ENCODE data around the gene PXK. TPM values are rescaled to one million over a fixed set of nuclear protein-coding genes. Genes with fewer than 3 reads are reported as not detected.

PXK gene
- polyA plus RNA-seq, 3 donors: 31.5 to 54.0 (median 52.9) TPM

DNA sequence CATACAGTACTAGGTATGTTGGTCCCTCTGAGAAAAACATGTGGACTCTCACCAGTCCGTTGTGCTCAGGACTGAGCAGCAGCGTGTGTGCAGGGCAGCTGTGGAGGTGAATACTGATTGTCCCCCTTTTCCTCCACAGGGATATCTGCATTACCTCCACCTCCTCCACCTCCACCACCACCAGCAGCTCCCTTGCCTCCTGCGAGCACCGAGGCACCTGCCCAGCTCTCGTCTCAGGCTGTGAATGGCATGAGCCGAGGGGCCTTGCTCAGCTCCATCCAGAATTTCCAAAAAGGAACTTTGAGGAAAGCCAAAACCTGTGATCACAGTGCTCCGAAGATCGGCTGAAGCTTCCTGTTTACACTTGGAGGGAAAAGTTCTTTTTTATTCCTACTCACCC is 91.9 kb downstream of the PXK start:
- no peak overlapping the region for H3K4me3 Mint-ChIP-seq
- Histone ChIP-seq H3K4me3 (replicated peaks in 1 of 3; ENCODE audit: low read depth in 2 of 3, low read length in 3 of 3) (no peak overlapping the region), H3K9ac (ENCODE audit: insufficient read depth, low read length, poor library complexity, severe bottlenecking) (no peak overlapping the region), H3K4me1 (ENCODE audit: control insufficient read depth in 1 of 2, insufficient read depth in 2 of 2, low read length in 2 of 2) (no peaks in the 10 kb centered on the region), H3K36me3 (replicated peaks in 1 of 2; ENCODE audit: control insufficient read depth in 1 of 2, insufficient read depth in 2 of 2, low read length in 2 of 2) (peaks cover 96 to 100% of the 10 kb centered on the region in 2 donors), H4K20me1 (ENCODE audit: insufficient read depth, low read length) (peaks cover 5% of the 10 kb centered on the region), H3K4me2 (replicated peaks; ENCODE audit: extremely low read depth, low read length, poor library complexity, severe bottlenecking) (no peak overlapping the region), H3K9me3 (replicated peaks in 1 of 2; ENCODE audit: control insufficient read depth in 1 of 2, insufficient read depth in 1 of 2, low read length in 2 of 2) (no peaks in the 10 kb centered on the region), H3K79me2 (ENCODE audit: insufficient read depth, low read length) (no peaks in the 10 kb centered on the region), H3K27ac (ENCODE audit: low read depth in 1 of 2, low read length in 2 of 2) (no peak overlapping the region), H2AFZ (ENCODE audit: insufficient read depth, low read depth, low read length, poor library complexity, severe bottlenecking) (no peak overlapping the region), H3K27me3 (ENCODE audit: control insufficient read depth in 2 of 2, insufficient read depth in 2 of 2, low read length in 2 of 2) (no peaks in the 10 kb centered on the region)
- intact Hi-C loops (cut with micrococcal nuclease): no loop called here
- DNase-seq: no peak
- no peak for TF ChIP-seq CTCF (IDR thresholded peaks at IDR 0.05)
- H3K27me3 Mint-ChIP-seq (ENCODE audit: low read depth in 3 of 3): no peaks in the 10 kb centered on the region
- H3K36me3 Mint-ChIP-seq: peaks cover 85 to 95% of the 10 kb centered on the region in 2 donors
- WGBS (ENCODE audit: insufficient coverage): 100% methylated on average over 2 of the region's 8 CpGs
- peak overlapping the region in 2 of 7 donors; percentile 38 to 45 for H3K27ac Mint-ChIP-seq
- no peaks in the 10 kb centered on the region for H3K9me3 Mint-ChIP-seq
- H3K4me1 Mint-ChIP-seq: peaks cover 2% of the 10 kb centered on the region

- Histone ChIP-seq H3K4me1 (ENCODE audit: control insufficient read depth in 1 of 2, insufficient read depth in 2 of 2, low read length in 2 of 2) (no peaks in the 10 kb centered on the region), H3K79me2 (ENCODE audit: insufficient read depth, low read length) (no peaks in the 10 kb centered on the region), H3K4me2 (replicated peaks; ENCODE audit: extremely low read depth, low read length, poor library complexity, severe bottlenecking) (no peak overlapping the region), H2AFZ (ENCODE audit: insufficient read depth, low read depth, low read length, poor library complexity, severe bottlenecking) (no peak overlapping the region), H3K4me3 (replicated peaks in 1 of 3; ENCODE audit: low read depth in 2 of 3, low read length in 3 of 3) (no peak overlapping the region), H3K9me3 (replicated peaks in 1 of 2; ENCODE audit: control insufficient read depth in 1 of 2, insufficient read depth in 1 of 2, low read length in 2 of 2) (no peaks in the 10 kb centered on the region), H3K27me3 (ENCODE audit: control insufficient read depth in 2 of 2, insufficient read depth in 2 of 2, low read length in 2 of 2) (no peaks in the 10 kb centered on the region), H3K36me3 (replicated peaks in 1 of 2; ENCODE audit: control insufficient read depth in 1 of 2, insufficient read depth in 2 of 2, low read length in 2 of 2) (peaks cover 97 to 100% of the 10 kb centered on the region in 2 donors), H3K27ac (ENCODE audit: low read depth in 1 of 2, low read length in 2 of 2) (no peak overlapping the region), H3K9ac (ENCODE audit: insufficient read depth, low read length, poor library complexity, severe bottlenecking) (no peak overlapping the region), H4K20me1 (ENCODE audit: insufficient read depth, low read length) (peaks cover 9% of the 10 kb centered on the region)
- WGBS (ENCODE audit: insufficient coverage): 80% methylated on average over 1 of the region's 2 CpGs
- Mint-ChIP-seq H3K27ac (no peak overlapping the region), H3K27me3 (ENCODE audit: low read depth in 3 of 3) (peaks cover 0 to 1% (median 0%) of the 10 kb centered on the region in 3 donors), H3K4me3 (no peak overlapping the region), H3K4me1 (no peaks in the 10 kb centered on the region), H3K9me3 (no peaks in the 10 kb centered on the region), H3K36me3 (peaks cover 84 to 95% of the 10 kb centered on the region in 2 donors)
- intact Hi-C loops (cut with micrococcal nuclease): no loop called here
- no peak for TF ChIP-seq CTCF (IDR thresholded peaks at IDR 0.05)
- no peak for DNase-seq
These were observed 93.1 kb downstream of the PXK start for GRCh38 chr3:58425782-58426181.
